Measurements from ENCODE around the gene HIPK3. TPM values are rescaled to one million over a fixed set of nuclear protein-coding genes. Genes with fewer than 3 reads are reported as not detected.

HIPK3 gene
- total RNA-seq, 1 donor from 2014 or later = 83.0 TPM

GRCh38 chr11:33334627-33335026, 77.4 kb downstream of the HIPK3 start:
- Mint-ChIP-seq H3K27ac (ENCODE audit: unreplicated experiment) (no peak overlapping the region), H3K27me3 (ENCODE audit: low read depth) (no peaks in the 10 kb centered on the region), H3K4me3 (ENCODE audit: unreplicated experiment) (no peak overlapping the region), H3K36me3 (ENCODE audit: low read depth) (peaks cover 7% of the 10 kb centered on the region), H3K9me3 (ENCODE audit: low read depth) (no peaks in the 10 kb centered on the region), H3K4me1 (ENCODE audit: low read depth) (peaks cover 1% of the 10 kb centered on the region)
- TF ChIP-seq CTCF (IDR thresholded peaks at IDR 0.05) = no peak
- DNase-seq (ENCODE audit: low spot score) = no peak

DNA sequence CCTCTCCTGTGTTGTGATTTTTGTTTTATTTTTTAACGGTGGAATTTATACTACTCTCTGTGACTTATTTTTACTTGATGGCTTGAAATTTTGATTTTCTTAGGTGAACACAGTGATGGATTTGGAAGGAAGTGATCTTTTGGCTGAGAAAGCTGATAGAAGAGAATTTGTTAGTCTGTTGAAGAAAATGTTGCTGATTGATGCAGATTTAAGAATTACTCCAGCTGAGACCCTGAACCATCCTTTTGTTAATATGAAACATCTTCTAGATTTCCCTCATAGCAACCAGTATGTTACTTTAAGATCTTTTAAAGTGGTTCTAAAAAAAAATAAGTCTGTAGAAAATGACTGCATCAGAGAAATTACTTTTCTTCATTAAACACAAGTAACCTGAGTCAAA, 82.1 kb downstream of the HIPK3 start:
- Mint-ChIP-seq H3K27me3 (ENCODE audit: low read depth) (no peaks in the 10 kb centered on the region), H3K4me1 (ENCODE audit: low read depth) (no peaks in the 10 kb centered on the region), H3K4me3 (ENCODE audit: unreplicated experiment) (no peak overlapping the region), H3K36me3 (ENCODE audit: low read depth) (peaks cover 12% of the 10 kb centered on the region), H3K27ac (ENCODE audit: unreplicated experiment) (no peak overlapping the region), H3K9me3 (ENCODE audit: low read depth) (no peaks in the 10 kb centered on the region)
- no peak for DNase-seq (ENCODE audit: low spot score)
- TF ChIP-seq CTCF (IDR thresholded peaks at IDR 0.05) = no peak

GRCh38 chr11:33344611-33345010, 87.4 kb downstream of the HIPK3 start:
- peaks cover 12% of the 10 kb centered on the region for H3K36me3 Mint-ChIP-seq (ENCODE audit: low read depth)
- H3K27me3 Mint-ChIP-seq (ENCODE audit: low read depth) = no peaks in the 10 kb centered on the region
- H3K4me1 Mint-ChIP-seq (ENCODE audit: low read depth) = no peaks in the 10 kb centered on the region
- H3K27ac Mint-ChIP-seq (ENCODE audit: unreplicated experiment) = no peak overlapping the region
- no peak overlapping the region for H3K4me3 Mint-ChIP-seq (ENCODE audit: unreplicated experiment)
- H3K9me3 Mint-ChIP-seq (ENCODE audit: low read depth) = no peaks in the 10 kb centered on the region
- DNase-seq (ENCODE audit: low spot score) = no peak
- peak; percentile 62 for TF ChIP-seq CTCF (IDR thresholded peaks at IDR 0.05)

- peaks cover 12% of the 10 kb centered on the region for H3K36me3 Mint-ChIP-seq (ENCODE audit: low read depth)
- no peaks in the 10 kb centered on the region for H3K4me1 Mint-ChIP-seq (ENCODE audit: low read depth)
- H3K27me3 Mint-ChIP-seq (ENCODE audit: low read depth) = no peaks in the 10 kb centered on the region
Measured at GRCh38 chr11:33347490-33348125, 90.4 kb downstream of the HIPK3 start.

GRCh38 chr11:33350287-33350686, 93.1 kb downstream of the HIPK3 start:
- Mint-ChIP-seq H3K27me3 (ENCODE audit: low read depth) (no peaks in the 10 kb centered on the region), H3K4me1 (ENCODE audit: low read depth) (no peaks in the 10 kb centered on the region), H3K27ac (ENCODE audit: unreplicated experiment) (no peak overlapping the region), H3K36me3 (ENCODE audit: low read depth) (peaks cover 22% of the 10 kb centered on the region), H3K9me3 (ENCODE audit: low read depth) (no peaks in the 10 kb centered on the region), H3K4me3 (ENCODE audit: unreplicated experiment) (no peak overlapping the region)
- no peak for TF ChIP-seq CTCF (IDR thresholded peaks at IDR 0.05)
- DNase-seq (ENCODE audit: low spot score) = no peak

More at GRCh38 chr11:33347490-33348125, 90.4 kb downstream of the HIPK3 start:
- TF ChIP-seq CTCF (IDR thresholded peaks at IDR 0.05) = no peak
- no peak for DNase-seq (ENCODE audit: low spot score)
- Mint-ChIP-seq H3K27ac (ENCODE audit: unreplicated experiment) (no peak overlapping the region), H3K4me3 (ENCODE audit: unreplicated experiment) (no peak overlapping the region), H3K9me3 (ENCODE audit: low read depth) (no peaks in the 10 kb centered on the region)
